ENCODE data around the gene PELI2.

GRCh38 chr14:56142314-56142713, 24.1 kb downstream of the PELI2 start:
- no peak for TF ChIP-seq CTCF (IDR thresholded peaks at IDR 0.05)
- no peak for TF ChIP-seq POLR2A (IDR thresholded peaks at IDR 0.05)

Measured in lower leg skin (tissue), 3 donors.